ENCODE results near the gene ABCA1.

ABCA1 gene

DNA sequence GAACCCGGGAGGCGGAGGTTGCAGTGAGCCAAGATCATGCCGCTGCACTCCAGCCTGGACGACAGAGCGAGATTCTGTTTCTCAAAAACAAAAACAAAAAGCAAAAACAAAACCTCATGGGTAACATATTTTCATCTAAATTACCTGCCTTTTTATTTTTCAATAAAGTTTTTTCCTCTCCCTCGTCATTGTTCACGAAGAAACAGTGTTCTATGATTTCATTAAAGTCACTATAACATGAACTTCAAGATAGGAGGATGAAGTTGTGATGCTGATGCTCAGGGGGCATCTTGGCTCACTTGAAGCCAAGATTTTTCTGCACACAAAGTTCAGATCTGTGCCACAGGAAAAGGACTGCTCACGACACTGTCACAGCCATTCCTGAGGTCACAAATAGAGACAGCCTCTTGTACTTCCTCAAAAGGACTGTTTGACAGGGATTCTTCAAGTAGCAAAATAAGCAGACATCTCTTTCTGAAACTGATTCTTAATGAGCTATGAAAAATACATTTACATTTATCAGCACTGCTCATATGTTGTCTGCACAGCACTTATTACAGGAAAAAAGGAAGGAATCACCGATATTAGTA, 147.9 kb downstream of the ABCA1 start:
- TF ChIP-seq, protein P1, sequence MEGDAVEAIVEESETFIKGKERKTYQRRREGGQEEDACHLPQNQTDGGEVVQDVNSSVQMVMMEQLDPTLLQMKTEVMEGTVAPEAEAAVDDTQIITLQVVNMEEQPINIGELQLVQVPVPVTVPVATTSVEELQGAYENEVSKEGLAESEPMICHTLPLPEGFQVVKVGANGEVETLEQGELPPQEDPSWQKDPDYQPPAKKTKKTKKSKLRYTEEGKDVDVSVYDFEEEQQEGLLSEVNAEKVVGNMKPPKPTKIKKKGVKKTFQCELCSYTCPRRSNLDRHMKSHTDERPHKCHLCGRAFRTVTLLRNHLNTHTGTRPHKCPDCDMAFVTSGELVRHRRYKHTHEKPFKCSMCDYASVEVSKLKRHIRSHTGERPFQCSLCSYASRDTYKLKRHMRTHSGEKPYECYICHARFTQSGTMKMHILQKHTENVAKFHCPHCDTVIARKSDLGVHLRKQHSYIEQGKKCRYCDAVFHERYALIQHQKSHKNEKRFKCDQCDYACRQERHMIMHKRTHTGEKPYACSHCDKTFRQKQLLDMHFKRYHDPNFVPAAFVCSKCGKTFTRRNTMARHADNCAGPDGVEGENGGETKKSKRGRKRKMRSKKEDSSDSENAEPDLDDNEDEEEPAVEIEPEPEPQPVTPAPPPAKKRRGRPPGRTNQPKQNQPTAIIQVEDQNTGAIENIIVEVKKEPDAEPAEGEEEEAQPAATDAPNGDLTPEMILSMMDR (IDR thresholded peaks at IDR 0.05; ENCODE audit: control insufficient read depth, extremely low read depth, insufficient read depth) = no peak
- no peak for DNase-seq (ENCODE audit: low read depth)
- no peak overlapping the region for H3K4me3 ChIP-seq (ENCODE audit: low read depth, low read length)

DNA sequence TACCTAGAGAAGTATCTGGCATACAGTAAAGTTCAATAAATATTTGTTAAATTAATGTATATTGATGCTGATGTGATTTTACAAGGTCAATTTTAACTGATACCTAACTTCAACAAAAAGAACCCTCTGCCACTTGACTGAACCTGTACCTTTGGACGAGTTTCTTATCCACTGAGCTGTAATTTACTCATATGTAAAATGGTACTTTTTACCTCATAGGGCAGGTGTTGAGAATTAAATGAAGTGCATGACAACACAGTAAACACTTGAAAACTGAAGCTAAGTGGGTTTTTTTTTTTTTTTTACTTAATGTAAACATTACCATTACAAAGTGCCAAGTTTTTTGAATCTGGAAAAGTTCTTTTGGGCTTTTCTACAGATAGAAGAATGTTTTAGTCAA, 148.6 kb downstream of the ABCA1 start:
- no peak overlapping the region for H3K4me3 ChIP-seq (ENCODE audit: low read depth, low read length)
- no peak for DNase-seq (ENCODE audit: low read depth)

DNA sequence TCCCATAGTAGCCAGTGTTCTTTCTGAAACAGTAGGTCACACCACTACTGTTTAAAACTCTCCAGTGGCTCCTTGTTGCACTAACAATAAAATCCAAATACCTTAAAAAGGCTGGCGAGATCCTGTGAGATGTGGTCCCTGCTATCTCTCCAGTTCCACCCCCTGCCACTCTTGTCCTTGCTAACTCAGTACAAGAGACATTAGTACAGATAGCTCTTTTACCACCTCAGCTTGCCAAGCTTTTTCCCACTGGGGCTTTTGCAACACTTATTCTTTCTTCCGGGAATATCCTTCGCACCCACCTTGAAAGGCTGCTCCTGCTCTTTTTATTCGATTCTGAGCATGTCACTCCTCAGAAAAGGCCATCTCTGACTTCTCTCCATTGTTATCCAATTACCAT, 149.2 kb downstream of the ABCA1 start:
- H3K4me3 ChIP-seq (ENCODE audit: low read depth, low read length) = no peak overlapping the region
- DNase-seq (ENCODE audit: low read depth) = no peak
- TF ChIP-seq, protein P1 (IDR thresholded peaks at IDR 0.05; ENCODE audit: control insufficient read depth, extremely low read depth, insufficient read depth) = no peak

More for the DNA sequence above, 148.6 kb downstream of the ABCA1 start:
- TF ChIP-seq, protein P1 (IDR thresholded peaks at IDR 0.05; ENCODE audit: control insufficient read depth, extremely low read depth, insufficient read depth) = no peak

- DNase-seq (ENCODE audit: low read depth) = no peak
- TF ChIP-seq, protein P1 (IDR thresholded peaks at IDR 0.05; ENCODE audit: control insufficient read depth, extremely low read depth, insufficient read depth) = no peak
- no peak overlapping the region for H3K4me3 ChIP-seq (ENCODE audit: low read depth, low read length)
These were observed 151.2 kb downstream of the ABCA1 start for GRCh38 chr9:104776797-104777196.

DNA sequence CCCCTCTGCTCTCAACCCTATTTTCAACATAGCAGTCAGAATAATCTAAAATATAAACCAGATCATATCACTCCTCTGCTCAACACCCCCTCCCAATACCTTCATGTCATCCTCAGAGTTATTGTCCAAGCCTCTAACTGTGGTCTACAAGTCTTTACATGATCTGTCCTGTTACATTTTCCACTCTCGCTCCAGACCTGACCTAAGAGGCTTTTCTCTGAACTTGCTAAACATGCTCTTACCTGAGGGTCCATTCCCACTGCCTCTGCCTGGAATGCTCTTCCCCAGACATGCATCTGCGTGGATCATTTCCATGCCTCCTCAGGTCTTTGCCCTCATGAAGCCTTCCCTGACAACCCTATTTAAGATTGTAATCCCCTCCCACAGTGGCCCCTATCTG, 152.0 kb downstream of the ABCA1 start:
- TF ChIP-seq, protein P1 (IDR thresholded peaks at IDR 0.05; ENCODE audit: control insufficient read depth, extremely low read depth, insufficient read depth) = no peak
- no peak for DNase-seq (ENCODE audit: low read depth)
- H3K4me3 ChIP-seq (ENCODE audit: low read depth, low read length) = no peak overlapping the region

DNA sequence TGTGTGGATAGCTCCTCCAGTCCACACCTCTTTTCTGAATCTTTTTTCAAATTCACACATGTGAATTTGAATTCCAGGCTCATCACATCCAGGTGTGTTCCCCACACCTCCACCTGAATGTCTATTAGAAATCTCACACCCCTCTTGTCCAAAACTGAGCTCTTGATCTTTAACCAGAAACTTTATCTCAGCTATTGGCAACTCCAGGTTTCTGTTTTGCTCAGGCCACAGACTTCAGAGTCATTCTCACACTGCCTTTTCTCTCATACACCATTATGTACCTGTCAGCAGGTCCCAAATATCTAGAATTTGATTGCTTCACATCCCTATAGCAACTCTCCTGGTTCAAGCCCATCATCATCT, 152.4 kb downstream of the ABCA1 start:
- no peak overlapping the region for H3K4me3 ChIP-seq (ENCODE audit: low read depth, low read length)
- TF ChIP-seq, protein P1 (IDR thresholded peaks at IDR 0.05; ENCODE audit: control insufficient read depth, extremely low read depth, insufficient read depth) = no peak
- no peak for DNase-seq (ENCODE audit: low read depth)
